ENCODE data around the gene UBE2E2.

Gene UBE2E2

GRCh38 chr3:23549148-23549910 is 346.2 kb downstream of the UBE2E2 start:
- DNase-seq: no peak

- no peak for DNase-seq
Measured at GRCh38 chr3:23550402-23550801, 347.3 kb downstream of the UBE2E2 start.

GRCh38 chr3:23552506-23552905 is 349.4 kb downstream of the UBE2E2 start:
- DNase-seq: no peak

GRCh38 chr3:23553353-23553752 is 350.2 kb downstream of the UBE2E2 start:
- no peak for DNase-seq

- DNase-seq: no peak
Measured at GRCh38 chr3:23565041-23565775, 362.1 kb downstream of the UBE2E2 start.

- DNase-seq: no peak
Measured at GRCh38 chr3:23566499-23566898, 363.4 kb downstream of the UBE2E2 start.

- no peak for DNase-seq
Measured at GRCh38 chr3:23567917-23568316, 364.8 kb downstream of the UBE2E2 start.

GRCh38 chr3:23573827-23574226 is 370.7 kb downstream of the UBE2E2 start:
- DNase-seq: no peak

- DNase-seq: no peak
Measured at GRCh38 chr3:23574822-23575315, 371.7 kb downstream of the UBE2E2 start.

- no peak for DNase-seq
Measured at GRCh38 chr3:23575697-23576096, 372.6 kb downstream of the UBE2E2 start.

- no peak for DNase-seq
Measured at GRCh38 chr3:23576379-23576959, 373.3 kb downstream of the UBE2E2 start.

- DNase-seq: no peak
Measured at GRCh38 chr3:23580096-23580713, 377.1 kb downstream of the UBE2E2 start.

- no peak for DNase-seq
Measured at GRCh38 chr3:23583980-23584740, 381.0 kb downstream of the UBE2E2 start.

- no peak for DNase-seq
Measured at GRCh38 chr3:23587513-23587912, 384.4 kb downstream of the UBE2E2 start.

- no peak for DNase-seq
Measured at GRCh38 chr3:23588547-23588946, 385.4 kb downstream of the UBE2E2 start.

GRCh38 chr3:23589602-23590001 is 386.5 kb downstream of the UBE2E2 start:
- DNase-seq: no peak

- no peak for DNase-seq
Measured at GRCh38 chr3:23590424-23591273, 387.5 kb downstream of the UBE2E2 start.

- DNase-seq: no peak
Measured at GRCh38 chr3:23591374-23591773, 388.2 kb downstream of the UBE2E2 start.

GRCh38 chr3:23592961-23593931 is 390.1 kb downstream of the UBE2E2 start:
- no peak for DNase-seq

- DNase-seq: no peak
Measured at GRCh38 chr3:23594066-23594465, 390.9 kb downstream of the UBE2E2 start.

All from DMS79 (cell line).